Retina (tissue), 1 donor: ENCODE results near the gene GPC6.

Experiments
- DNase-seq: peaks from one replicate; pipeline ENCODE4 v3.0.0-alpha.2; 2016

Gene GPC6

GRCh38 chr13:93708308-93709075 is 481.9 kb downstream of the GPC6 start:
- DNase-seq = no peak

DNA sequence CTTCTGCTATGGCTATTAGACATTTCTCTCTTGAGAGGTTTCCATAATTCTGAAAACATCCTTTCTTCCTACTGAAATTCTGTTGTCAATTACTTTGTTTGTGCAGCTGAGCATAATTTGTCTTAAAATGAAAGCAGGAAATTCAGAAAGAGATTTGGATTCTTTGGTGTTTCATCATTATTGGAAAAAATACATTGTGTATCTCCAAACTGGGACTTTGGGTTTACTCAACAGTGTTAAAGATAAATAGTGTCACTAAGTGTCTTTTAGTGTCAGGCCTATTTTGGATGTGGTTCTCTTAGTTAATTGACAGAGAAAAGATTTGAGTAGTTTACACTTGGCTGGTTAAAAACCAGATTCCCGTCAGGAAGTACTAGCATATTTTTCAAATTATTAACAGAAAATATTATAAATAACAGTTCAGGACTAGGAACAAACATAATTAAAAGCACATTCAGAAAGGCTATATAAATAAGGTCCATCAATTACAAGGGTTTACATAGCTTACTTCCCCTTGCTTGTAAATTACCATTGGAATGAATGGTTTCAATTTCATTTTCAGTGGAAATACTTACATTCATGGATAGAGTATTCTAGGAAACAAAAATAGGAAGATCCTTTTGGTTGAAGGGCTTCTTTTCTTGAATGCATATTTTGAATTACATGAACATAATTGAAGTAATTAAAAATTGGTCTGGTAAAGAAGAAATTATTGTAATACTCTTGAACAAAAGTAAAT is 483.1 kb downstream of the GPC6 start:
- no peak for DNase-seq

DNA sequence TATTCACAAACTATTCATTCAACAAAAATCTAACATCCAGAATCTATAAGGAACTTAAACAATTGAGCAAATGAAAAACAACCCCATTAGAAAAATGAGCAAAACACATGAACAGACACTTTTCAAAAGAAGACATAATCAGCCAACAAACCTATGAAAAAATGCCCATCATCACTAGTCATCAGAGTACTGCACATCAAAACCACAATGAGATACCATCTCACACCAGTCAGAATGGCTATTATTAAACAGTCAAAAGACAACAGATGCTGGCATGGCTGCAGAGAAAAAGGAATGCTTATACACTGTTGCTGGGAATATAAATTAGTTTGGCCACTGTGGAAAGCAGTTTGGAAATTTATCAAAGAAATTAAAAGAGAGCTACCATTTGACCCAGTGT is 487.6 kb downstream of the GPC6 start:
- DNase-seq = no peak

DNA sequence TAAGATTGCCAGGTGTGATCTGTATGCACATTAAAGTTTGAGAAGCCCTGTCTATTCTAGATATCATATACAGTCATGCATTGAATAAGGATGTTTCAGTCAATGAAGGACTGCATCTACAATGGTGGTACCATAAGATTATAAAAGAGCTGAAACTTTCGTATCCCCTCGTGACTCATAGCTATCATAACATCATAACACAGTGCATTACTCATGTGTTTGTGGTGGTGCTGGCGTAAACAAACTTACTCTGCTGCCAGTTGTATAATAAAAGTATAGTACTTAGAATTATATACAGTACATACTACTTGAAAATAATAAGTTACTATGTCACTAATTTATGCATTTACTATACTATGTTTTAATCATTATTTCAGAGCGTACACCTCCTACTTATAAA is 489.3 kb downstream of the GPC6 start:
- DNase-seq = no peak

DNA sequence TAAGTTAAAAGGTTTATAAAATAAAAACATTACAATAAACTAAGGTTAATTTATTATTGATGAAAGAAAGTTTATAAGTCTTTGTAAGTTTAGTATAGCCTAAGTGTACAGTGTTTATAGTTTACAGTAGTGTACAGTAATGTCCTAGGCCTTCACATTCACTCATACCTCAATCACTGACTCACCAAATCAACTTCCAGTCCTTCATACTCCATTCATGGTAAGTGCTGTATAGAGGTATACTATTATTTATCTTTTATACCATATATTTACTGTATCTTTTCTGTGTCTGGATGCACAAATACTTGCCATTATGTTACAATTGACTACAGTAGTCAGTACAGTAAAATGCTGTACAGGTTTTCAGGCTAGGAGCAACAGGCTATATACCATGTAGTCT is 490.0 kb downstream of the GPC6 start:
- no peak for DNase-seq

DNA sequence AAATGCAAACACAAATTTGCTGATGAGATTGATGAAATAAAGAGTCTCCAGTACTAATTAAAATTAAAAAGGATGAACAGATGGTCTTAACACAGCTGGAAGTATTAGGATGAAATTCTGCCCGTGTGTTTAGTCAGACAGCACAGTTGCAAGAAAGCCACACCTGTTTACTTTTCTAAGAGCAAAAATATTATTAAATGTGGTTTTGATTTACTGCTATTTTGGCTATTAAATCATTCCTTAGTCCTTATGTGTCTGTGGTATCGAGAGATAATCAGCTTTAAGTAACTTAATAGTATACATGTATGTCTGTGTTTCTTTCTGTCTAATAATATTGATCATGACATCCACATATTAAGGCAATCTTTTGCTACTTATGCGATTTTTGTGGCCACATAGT is 494.9 kb downstream of the GPC6 start:
- no peak for DNase-seq

DNA sequence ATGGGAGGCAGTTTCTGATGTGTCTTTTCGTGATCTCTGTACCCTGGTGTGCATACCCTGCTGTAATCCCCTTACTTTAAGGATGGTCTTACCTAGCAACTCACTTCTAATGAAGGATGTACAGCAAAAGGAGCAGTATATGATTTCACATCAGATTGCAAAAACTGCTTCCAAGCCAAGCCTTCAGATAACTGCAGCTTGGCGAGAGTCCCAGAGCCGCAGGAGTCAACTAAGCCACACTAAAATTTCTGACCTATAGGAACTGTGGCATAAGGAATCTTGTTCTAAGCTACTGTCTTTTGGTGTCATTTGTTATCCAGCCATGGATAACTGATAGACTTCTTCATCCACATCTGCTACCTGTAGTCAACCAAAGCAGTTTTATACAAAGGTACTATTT is 496.7 kb downstream of the GPC6 start:
- DNase-seq = no peak

DNA sequence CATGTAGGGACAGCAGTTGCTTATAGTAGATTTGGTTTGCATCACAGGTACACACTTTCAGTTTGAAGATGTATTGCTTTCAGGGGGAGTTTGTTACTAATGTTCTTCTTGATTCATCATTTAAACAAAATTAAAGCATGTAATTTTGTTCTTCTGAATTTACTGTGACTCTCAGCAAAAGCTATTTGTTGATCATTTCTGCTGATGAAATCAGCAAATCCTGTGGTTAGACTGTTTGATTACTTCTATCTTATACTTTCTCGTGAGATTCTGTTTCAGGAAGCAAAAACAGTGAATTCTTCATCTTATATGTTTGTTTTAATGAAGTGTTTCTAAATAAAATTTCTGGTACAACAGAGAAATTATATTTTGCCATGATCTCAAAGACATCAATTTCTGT is 497.6 kb downstream of the GPC6 start:
- no peak for DNase-seq

DNA sequence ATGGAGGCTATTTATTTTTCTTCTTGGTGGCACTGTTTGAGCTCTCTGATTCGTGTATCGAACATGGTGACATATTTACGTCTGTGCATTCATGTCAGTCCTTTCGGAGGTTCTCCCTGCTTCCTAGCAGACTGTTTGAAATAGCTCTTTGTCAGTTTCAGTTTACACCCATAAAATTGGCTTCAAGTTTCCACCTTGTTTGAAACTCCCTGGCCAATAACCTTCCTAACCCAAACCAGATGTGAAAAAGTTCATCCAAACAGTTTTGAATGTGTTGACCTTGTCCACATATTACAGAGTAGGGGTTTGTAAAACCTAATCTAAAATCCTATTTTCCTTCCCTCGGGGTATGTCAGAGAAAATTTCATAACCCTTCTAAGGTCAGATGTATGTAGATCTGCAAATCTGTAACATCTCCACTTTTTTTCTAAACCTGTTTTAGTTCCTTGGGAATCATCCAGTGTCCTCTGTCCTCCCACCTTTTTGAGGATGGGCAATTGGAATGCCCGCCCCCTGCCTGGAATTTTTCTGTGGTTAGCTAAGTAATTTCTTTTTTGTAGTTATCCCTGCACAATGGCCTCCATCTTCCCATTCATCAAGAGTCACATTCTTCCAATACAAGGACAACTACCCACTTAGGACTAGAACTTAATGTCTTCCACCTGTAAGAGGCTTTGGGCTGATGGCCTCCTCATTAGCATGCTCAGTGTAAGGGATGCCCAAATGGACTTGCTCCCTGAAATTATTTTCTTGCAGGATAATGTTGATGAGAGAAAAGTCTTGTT is 499.8 kb downstream of the GPC6 start:
- DNase-seq = no peak

DNA sequence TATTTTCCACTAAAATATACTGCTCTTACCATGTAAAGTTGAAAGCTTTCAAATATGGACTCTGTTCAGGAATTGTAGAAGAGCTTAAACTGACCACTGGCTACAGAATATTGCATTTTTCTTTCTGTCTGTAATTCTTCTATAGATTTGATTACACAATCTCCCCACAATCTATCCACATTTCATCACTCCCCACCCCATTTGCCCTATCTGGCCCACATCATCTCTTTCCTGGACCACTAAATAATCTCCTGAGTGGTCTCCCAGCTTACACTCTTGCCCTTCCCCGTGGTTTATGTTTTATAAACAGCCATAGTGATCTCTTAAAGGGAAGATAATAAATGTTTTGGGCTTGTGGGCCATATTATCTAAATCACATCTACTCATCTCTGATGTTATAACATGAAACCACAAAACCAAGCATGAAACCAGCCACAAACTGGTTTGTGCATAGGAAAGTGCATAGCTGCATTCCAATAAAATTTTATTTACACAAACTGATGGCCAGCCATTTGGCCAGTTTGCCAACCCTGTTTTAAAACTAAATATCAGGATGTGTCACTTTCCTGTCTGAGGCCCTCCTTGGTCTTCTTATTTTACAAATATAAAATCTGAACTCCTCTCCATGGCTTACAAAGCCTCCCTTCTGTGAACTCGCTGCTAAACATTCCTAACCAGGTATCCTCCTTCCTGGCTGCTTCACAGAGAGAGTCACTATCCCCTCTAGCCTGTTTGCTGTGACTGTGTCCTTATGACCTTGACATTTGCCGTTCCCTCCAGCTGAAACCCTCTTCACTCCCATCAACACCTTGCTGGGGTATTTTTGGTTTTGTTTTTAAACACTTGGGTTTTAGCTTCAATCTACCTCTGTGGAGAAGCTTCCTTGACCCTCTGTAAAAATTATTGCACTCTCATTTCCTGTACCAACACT is 500.9 kb downstream of the GPC6 start:
- no peak for DNase-seq

DNA sequence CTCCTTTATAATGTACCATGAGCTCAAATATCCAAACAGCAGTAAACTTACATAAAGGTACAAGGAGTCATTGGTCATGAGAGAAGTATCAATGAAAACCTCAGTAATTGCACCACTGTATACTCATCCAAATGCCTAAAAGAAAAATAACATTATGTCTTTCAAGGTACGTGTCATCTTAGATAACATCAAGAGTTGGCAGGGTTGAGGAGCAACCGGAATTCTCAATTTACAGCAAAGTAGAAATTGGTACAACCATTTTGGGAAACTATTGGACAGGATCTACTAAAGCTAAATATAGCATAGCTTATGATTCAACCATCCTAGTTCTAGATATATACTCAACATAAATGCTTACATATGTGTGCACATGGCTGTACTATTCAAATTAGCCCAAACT is 502.8 kb downstream of the GPC6 start:
- DNase-seq = no peak

GRCh38 chr13:93730780-93731179 is 504.2 kb downstream of the GPC6 start:
- DNase-seq = no peak

- DNase-seq = no peak
Observed at GRCh38 chr13:93732186-93732585, 505.6 kb downstream of the GPC6 start.

DNA sequence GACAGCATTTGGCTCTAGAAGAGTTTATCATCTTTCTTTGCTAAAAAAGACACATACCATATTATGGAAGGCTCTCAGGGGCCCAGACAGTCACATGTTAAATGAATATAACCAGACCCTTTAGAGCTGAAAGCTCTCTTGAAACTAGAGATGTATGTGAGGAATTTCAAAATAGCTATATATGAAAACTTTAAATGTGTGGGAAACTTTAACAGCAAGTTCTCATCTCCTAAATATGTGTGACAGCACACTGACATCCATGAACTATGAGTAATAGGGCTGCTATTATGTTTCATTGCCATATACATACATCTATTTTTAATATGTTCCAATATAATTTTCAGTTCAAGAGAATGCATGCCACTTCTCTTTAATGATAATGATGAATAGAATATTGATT is 509.5 kb downstream of the GPC6 start:
- DNase-seq = no peak

DNA sequence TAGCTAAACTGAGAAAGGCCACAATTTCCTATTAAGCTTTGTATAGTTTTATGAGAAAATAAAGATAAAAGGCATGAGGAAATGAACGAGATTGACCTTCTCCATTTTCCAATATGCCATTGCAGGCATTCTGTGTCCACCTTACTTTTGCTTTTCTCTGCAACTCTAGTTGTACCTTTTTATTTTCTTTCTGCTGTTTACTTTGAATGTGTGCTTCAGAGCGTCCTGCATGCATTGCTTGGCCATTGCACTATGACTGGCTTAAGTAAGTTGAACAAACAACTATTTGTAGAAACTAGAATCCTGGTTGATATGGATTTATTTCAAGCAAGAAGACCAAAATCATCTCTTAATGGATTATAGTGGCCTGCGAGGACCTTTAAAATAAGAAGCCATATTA is 510.3 kb downstream of the GPC6 start:
- DNase-seq = no peak

GRCh38 chr13:93740334-93740733 is 513.7 kb downstream of the GPC6 start:
- no peak for DNase-seq

- no peak for DNase-seq
Observed at GRCh38 chr13:93744033-93744432, 517.4 kb downstream of the GPC6 start.

- no peak for DNase-seq
Observed at GRCh38 chr13:93744886-93745285, 518.3 kb downstream of the GPC6 start.

GRCh38 chr13:93745884-93746283 is 519.3 kb downstream of the GPC6 start:
- DNase-seq = no peak

DNA sequence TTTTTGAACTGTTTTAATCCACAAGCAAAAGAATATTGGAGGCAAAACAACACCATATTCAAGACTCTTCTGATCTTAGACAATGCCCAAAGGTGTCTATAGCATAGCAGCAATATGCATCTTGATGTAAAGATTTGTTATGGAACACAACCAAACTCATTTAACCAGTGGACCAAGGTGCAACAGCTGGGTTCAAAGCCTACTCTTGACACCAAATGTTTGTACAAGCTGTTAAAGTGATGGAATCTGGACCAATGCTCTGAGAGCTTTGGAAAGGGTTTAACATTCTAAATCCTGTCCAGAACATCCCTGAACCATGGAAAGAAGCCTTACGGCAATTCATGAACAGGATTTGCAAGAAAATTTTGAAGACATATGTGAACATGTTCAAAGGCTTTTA is 520.0 kb downstream of the GPC6 start:
- DNase-seq = no peak

DNA sequence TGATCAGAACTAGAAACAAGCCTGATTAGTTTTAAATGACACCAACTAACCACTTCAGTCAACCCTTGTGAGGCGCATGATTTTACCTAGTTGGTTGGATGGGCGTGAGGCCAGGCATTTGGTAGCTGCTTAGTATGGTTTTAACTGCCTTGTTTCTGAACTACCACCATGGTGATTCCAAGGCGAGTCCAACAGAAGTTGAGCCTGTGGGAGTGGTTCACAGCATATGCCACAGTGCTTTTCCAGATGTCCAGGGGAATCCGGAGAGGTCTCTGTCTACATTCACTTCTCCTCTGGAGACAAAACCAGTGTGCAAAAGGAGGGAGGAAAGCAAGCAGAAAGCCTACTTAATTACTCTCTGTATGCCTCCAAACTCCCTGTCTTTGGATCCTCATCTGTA is 524.1 kb downstream of the GPC6 start:
- no peak for DNase-seq

DNA sequence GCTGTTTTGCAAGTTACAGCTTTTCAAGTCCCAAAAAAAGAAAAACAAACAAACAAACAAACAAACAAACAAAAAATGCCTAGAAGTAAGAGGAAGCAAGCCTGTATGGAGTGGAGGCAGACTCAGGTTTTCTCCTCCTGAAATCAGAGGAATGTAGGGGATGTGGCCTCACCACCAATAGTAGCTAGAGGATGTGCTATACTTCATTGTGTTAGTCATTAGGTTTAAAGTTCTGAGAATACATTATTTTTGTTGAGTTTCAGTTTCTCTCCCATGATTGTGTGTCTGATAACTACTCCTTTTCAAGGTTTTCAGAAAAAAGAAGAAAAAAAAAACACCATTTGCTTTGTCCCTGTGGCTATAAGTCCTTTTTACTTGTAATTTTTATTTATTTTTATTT is 524.5 kb downstream of the GPC6 start:
- no peak for DNase-seq

DNA sequence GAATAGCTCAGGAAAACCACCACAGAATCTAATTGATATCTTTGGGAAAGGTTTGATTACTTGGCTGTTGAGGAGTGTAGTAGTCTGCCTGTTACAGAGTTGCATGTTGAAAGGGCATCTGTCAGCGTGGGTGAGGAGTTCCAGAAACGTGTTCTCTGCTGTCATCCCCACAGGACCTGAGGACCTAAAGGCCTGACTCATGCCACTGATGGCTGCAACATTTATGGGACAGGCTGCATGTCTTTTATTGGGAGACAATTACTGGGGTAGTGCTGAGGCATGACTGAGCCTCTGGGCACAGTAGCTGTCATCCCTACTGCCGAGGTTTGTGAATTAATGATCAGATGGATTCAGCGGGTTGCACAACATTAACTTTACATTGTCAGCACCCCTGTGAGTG is 525.9 kb downstream of the GPC6 start:
- no peak for DNase-seq
